Retinal pigment epithelial cell (primary cell): ENCODE measurements around the gene MYOG.

ENCODE experiments used
- DNase-seq: peaks from one replicate; pipeline ENCODE4 v3.0.0-alpha.2; 2010; ENCODE audit warnings: low read depth
- H3K4me3 ChIP-seq: 2 replicates; pipeline ENCODE4 v1.5.1; 2011; ENCODE audit warnings: mild to moderate bottlenecking, low read length, control low read depth, moderate library complexity
- TF ChIP-seq, protein P1 (sequence below): conservative IDR thresholded peaks from 2 replicates; pipeline ENCODE4 v1.5.1; 2011; ENCODE audit warnings: low read depth, low read length, control low read depth, inconsistent platforms

The MYOG gene

DNA sequence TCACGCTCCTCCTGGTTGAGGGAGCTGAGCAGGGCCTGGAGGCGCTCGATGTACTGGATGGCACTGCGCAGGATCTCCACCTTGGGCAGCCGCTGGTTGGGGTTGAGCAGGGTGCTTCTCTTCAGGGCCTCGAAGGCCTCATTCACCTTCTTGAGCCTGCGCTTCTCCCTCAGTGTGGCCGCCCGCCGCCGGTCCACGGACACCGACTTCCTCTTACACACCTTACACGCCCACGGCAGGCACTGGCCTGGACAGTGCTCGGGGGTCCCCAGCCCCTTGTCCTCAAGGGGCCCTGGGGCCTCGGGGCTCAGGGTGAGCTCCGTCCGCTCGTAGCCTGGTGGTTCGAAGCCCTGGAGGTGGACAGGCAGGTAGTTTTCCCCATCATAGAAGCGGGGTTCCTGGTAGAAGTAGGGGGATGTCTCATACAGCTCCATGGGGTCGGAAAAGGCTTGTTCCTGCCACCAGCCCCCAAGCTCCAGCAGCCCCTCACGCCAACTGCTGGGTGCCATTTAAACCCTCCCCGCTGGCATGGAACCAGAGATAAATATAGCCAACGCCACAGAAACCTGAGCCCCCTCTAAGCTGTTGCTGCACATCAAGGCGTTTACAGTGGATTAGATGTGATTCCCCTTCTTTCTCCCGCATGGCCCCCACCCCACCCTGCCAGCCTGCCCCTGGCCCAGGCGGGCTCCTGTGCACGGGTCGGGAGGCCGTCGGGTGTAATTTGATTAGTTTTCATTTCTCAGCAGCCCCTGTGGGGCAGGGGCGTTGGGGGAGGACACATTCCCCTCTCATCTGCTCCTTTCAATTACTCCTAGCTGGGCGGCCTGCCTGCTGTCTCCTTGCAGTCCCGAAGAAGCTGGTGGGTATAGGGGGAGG, at the start of gene MYOG:
Gene MYOG, minus strand, starts transcription at position 485 of the 879 bp plus-strand sequence. Its CDS starts 51 bp downstream, at position 434.
- DNase-seq = no peak
- TF ChIP-seq, protein P1, sequence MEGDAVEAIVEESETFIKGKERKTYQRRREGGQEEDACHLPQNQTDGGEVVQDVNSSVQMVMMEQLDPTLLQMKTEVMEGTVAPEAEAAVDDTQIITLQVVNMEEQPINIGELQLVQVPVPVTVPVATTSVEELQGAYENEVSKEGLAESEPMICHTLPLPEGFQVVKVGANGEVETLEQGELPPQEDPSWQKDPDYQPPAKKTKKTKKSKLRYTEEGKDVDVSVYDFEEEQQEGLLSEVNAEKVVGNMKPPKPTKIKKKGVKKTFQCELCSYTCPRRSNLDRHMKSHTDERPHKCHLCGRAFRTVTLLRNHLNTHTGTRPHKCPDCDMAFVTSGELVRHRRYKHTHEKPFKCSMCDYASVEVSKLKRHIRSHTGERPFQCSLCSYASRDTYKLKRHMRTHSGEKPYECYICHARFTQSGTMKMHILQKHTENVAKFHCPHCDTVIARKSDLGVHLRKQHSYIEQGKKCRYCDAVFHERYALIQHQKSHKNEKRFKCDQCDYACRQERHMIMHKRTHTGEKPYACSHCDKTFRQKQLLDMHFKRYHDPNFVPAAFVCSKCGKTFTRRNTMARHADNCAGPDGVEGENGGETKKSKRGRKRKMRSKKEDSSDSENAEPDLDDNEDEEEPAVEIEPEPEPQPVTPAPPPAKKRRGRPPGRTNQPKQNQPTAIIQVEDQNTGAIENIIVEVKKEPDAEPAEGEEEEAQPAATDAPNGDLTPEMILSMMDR = no peak
- no peak within 1 kb of the TSS for H3K4me3 ChIP-seq

DNA sequence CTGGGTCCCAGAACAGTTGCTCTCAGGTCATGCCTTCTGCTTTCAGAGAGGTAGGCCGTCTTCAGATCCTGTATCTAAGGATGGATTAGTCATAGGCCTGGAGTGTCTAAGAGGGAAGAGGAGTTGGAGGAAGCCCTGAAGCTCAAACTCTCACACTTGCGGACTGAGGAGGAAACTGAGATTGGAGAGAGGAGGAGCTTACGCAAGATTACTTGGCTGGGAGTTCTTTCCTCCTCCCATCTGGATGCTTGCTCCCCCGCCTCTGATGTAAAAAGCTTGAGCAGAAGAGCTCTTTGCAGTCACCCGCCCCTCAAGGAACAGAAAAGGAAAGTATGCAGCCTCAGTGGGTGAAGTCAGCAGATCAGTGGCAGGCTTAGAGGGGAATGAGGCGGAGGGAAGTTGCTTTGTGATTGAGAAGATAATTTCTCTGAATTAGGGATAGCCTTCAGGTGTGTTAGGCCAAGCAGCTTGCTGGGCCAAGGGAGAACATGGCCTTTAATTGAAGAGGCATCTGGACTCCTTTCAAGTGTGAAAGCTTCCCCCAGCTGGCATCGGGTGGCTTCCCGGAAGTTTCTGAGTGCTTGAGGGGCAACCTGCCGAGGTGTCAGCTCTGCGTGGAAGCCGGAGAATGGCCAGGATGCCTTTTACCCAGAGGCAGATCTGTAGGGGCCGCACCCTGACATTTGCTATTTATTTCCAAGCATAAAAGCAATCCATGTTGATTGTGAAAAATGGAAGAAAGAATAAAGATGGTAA, 48.3 kb upstream of the MYOG start:
- no peak for DNase-seq
- no peak overlapping the region for H3K4me3 ChIP-seq
- TF ChIP-seq, protein P1 = no peak

DNA sequence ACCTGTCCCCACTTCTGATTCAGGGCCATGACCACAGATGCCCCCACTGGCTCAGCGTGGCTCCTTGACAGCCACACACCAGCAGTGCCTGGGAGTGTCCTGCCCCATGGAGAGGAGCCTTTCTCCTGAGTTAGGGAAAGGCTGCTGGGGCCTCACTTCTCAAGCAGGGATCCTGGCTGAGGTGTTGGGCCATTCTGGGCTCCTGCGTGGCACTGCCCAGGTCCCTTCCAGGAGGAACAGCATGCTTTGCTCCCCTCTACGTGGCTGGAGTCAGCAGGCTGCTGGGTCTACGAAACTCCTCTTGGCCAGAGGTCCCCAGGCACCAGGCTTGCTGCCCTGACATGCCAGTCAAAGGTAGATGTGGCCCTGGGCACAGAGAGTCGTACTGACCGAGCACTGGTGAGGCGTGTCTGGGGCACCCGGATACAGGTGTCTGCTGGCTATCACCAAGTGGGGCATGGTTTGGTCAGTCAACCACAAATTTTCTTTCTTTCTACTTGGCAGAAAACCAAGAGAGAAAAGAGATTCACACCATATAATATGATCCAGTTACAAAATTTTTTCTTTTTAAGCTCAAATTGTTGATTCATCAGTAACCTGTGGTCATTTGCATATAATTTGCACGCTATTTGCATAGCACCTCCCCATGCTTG, 45.9 kb upstream of the MYOG start:
- no peak overlapping the region for H3K4me3 ChIP-seq
- TF ChIP-seq, protein P1 = no peak
- DNase-seq = no peak

DNA sequence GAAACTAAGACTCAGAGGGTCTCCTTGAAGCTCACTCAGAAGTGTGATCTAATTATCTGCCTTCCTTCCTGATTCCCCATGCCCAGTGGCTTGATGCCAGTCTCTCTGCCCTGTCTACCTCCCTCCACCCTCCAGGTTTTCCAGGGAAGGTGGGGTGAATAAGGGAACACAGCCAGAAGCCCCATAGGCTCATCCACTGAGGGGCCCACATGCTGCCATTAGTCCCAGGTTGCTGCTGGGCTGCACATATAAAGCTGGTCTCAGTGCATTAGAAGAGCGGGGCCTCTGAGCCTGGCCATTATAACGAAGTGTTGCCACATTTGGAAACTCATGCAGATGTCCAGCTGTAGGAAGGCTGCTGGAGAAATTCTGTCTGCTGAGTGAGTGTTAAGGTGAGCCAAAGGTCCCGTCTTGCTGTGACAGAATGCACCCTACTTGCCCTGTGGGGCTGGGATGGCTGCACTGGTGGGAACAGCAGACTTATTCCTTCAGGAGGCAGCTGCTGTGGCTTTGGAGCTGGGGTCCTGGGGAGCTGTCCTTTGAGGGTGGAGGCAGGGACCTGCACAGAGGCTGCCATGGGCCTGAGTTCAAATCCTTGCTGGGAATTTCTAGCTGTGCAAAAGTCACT, 44.7 kb upstream of the MYOG start:
- no peak overlapping the region for H3K4me3 ChIP-seq
- DNase-seq = no peak
- TF ChIP-seq, protein P1 = no peak

DNA sequence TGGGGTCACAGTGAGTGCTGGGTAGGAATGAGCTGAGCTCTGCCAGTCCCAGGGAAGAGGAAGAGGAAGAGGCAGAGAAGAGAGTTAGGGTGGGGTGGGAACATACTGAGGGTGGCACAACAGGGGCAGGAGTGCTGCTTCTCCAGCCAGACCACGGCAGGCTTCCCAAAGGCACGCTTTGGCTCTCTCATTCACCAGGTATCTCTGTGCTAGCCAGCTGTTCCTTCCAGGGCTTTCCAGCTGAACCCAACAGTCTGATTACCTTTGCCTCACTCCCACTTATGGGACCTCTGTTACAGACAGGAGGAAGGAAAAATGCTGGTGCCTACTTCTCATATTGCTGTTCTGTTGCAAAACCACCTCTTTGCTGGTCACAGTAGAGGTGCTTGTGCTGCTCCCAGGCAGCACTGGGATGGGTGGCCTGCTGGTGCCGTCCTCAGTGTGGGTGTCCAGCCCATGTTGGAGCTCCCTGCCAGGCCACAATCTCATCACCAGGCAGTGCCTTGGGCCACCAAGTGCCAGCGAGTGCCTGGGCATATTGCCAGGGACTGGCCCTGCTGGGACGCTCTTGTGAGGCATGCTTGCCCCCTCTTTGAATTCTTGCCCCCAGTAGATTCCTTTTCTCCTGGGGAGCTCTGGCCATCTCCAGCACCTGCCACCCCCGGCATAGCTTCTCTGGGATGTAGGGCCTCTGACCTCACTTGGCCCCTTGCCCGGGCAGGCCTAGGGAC, 43.9 kb upstream of the MYOG start:
- peak overlapping the region; percentile 6 for H3K4me3 ChIP-seq
- TF ChIP-seq, protein P1 = no peak
- DNase-seq = no peak
